Activated T-helper 1 cell treated with anti-CD3 and anti-CD28 coated beads, Interleukin-2, amount 50 U/mL, for 16 hours (primary cell): ENCODE data around the gene CNTNAP5.

Experiments
- DNase-seq, 2 donors: peaks; one replicate each; pipeline ENCODE4 v3.0.0-alpha.2; 2020; ENCODE audit warnings: low read depth in 1 of 2, low spot score in 1 of 2

The CNTNAP5 gene

DNA sequence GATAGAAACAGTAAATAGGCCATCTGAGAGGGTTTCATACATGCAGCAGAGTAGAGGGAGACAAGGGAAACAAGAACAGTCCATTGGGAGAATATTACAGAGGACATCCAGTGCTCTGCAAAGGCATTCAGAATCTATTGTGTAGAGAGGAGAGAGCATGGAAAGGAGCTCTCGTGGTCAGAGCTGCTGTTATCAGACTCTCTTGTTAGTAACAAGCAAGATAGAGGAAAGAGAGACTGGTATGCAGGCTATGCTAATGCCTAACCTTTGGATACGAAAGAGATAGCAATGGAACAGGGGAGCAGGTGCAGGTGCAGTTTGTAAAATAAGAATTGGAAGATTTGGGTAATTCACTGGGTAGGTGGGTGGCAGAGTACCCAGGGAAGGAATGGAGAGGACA is 855.9 kb downstream of the CNTNAP5 start:
- DNase-seq: no peak

DNA sequence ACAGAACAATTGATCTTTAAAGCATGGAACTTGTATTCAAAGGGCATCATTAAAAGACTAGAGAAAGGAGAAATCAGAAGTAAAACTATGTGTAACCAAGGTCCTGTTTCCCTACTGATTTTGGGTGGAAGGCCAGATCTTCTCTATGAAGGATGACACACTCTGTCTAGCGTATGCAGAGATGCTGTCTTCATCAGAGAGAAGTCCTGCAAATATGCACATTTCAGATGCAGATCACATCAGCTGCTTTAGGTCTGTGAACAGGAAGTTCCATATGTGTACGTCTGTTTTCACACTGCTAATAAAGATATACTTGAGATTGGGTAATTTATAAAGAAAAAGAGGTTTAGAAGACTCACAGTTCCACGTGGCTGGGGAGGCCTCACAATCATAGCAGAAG is 857.3 kb downstream of the CNTNAP5 start:
- DNase-seq: no peak

GRCh38 chr2:124883595-124883994 is 858.5 kb downstream of the CNTNAP5 start:
- no peak for DNase-seq

DNA sequence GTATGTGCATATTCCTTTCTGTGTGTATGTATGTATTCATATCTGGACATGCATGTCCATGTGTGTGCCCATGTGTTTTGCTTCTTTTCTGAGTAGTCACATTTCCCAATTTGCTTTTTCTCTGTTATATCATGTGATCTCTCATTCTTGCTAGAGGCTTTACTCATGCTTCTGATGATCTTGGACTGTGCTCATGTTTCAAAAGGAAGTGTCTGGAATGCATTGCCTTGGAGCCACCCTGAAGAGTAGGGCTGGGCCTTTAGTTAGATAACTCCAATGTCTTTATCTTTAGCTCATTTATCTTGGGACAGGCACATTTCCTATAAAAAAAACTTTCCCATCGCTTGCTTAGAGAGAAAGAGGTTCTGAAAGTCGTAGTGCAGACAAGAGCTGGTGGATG is 859.2 kb downstream of the CNTNAP5 start:
- no peak for DNase-seq

- DNase-seq: no peak
Measured at GRCh38 chr2:124886216-124886615, 861.1 kb downstream of the CNTNAP5 start.

DNA sequence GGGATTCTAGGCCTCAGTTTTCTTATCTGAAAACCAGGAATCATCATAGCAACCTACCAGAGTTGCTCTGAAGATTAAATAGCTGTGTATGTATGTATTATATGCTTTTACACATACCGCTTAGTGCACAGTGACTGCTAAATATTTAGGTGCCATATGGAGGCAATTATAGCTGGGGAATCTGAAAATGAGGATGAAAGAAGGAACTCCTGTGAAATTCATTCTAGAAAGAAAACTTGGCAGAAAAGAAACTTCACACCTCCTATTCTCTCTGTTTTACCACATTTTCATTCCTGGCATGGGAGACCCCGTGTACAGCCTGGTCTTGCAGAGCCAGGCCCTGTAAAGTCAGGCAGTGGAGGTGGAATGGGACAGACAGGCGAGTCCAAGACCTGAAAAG is 862.4 kb downstream of the CNTNAP5 start:
- no peak for DNase-seq

DNA sequence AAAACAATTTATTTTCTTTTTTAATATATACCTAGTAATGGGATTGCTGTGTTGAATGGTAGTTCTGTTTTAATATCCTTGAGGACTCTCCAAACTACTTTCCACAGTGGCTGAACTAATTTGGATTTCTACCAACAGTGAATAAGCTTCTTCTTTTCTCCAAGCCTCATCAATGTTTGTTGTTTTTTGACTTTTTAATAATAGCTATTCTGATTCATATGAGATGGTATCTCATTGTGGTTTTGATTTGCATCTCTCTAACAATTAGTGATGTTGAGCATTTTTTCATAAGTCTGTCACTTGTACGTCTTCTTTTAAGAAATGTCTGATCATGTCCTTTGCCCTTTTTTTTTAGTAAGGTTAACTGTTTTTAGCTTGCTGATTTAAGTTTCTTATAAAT is 863.3 kb downstream of the CNTNAP5 start:
- no peak for DNase-seq

DNA sequence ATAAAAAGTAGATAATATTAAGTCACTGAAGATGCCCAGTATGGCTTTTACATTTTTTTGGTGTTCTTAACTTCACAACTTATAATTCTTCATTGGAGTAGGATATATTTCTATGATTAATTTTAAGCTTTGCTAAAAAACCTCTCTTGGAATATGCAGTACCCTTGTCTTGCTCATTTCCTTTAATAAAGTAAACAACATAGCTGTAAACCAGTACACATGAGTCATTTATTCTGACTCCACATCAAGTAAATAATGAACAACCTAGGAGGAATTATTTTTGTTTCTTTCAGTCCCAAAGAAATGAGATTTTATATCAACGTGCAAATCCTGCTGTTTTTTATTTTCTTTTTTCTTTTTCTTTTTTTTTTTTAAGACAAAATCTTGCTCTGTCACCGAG is 869.1 kb downstream of the CNTNAP5 start:
- no peak for DNase-seq

DNA sequence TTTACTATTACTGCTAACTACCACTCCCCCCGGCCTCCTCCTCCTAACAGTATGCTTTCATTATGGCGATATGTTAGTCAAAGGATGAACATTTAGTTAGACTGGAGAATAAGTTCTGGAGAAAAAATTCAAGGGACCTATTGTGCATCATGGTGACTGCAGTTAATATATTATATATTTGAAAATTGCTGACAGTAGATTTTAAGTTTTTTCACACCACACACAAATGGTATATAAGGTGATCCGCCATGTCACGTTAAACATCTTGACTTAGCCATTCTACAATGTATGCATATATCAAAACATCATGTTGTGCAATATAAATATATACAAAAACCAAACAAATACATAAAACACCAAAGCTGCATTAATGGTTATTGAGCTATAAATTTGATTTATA is 873.7 kb downstream of the CNTNAP5 start:
- no peak for DNase-seq

DNA sequence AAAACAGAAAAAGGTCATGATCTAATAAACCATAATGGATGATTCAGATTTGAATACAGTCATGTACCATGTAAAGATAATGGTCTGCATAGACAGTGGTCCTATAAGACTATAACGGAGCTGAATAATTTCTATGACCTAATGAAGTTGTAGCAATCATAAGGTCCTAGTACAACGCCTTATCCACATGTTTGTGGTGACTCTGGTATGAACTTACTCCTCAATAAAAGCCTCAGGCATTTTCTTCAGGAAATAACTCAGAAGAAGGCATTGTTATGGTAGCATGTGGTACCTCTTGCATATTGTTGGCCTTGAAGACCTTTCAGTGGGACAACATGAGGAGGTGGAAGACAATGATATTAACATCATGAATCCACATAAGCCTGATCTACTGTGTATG is 883.3 kb downstream of the CNTNAP5 start:
- no peak for DNase-seq

DNA sequence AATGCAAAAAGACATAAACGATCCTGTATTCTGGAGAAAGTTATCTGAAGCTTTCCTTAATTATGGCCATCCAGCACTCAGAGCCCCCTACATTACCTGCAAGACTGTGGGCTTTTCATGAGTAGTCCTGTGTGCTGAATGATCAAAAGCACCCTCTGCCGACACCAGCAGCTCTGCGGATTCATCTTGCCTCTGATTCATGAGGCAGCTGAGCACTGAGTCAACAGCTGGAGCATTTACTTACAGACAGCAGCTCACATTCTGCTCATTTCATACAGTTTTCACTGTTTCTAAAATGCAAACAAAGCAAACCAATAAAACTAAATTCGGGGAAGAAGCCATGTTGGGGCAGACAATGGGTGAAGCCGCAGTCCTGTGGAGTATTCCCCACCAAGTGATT is 886.5 kb downstream of the CNTNAP5 start:
- no peak for DNase-seq

GRCh38 chr2:124913868-124914267 is 888.8 kb downstream of the CNTNAP5 start:
- no peak for DNase-seq

- DNase-seq: no peak
Measured at GRCh38 chr2:124915567-124915966, 890.5 kb downstream of the CNTNAP5 start.

- DNase-seq: no peak
Measured at GRCh38 chr2:124919296-124919695, 894.2 kb downstream of the CNTNAP5 start.

- no peak for DNase-seq
Measured at GRCh38 chr2:124920448-124920847, 895.4 kb downstream of the CNTNAP5 start.

DNA sequence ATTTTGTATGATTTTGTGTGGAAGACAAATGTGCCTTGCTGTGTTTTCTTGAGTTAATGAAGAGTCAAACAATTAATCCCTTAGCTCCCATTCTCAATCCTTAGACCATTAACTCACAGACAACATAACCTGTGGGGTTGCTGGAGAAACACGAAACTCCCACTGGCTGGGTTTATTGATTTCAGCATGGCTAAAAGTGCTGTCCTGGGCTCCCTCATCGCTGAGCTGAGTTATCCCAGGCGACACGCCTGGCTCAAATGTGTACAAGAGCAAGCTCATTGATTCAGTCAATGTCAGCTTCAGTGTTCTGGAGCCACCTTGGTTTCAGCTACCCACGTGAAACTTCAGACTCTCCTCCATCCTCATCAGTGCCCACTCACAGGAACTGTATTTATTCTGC is 896.1 kb downstream of the CNTNAP5 start:
- no peak for DNase-seq

DNA sequence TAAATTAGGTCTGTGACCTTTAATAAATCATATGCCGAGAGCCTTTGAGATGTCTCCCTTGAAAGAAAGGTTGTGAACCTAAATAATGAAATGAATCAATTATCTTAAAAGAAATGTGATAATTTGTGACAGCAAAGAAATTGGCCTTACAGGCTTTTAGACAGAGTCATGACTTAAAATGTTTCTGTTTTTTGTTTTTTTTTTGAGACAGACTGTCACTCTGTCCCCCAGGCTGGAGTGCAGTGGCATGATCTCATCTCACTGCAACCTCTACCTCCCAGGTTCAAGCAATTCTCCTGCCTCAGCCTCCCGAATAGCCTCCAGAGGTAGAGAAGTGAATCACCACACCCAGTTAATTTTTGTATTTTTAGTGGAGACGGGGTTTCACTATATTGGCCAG is 898.0 kb downstream of the CNTNAP5 start:
- no peak for DNase-seq

DNA sequence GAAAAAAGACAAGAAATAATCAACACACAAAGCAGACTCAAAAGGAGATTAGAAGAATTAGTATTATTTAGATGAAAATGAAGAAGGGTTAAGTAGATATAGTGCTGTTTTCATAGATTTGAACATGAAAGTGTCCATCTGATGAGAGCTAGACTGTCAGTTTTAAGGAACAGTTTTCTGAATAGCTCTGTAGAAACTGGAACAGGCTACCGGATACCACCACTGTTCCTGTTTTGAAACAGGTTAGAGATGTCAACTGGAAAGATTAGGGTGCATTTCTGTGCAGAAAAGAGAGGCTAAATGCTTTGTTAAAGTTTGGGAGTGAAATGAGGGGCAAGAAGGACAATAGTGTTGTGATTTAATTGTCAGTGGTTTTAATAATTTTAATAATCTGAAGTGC is 908.8 kb downstream of the CNTNAP5 start:
- no peak for DNase-seq

DNA sequence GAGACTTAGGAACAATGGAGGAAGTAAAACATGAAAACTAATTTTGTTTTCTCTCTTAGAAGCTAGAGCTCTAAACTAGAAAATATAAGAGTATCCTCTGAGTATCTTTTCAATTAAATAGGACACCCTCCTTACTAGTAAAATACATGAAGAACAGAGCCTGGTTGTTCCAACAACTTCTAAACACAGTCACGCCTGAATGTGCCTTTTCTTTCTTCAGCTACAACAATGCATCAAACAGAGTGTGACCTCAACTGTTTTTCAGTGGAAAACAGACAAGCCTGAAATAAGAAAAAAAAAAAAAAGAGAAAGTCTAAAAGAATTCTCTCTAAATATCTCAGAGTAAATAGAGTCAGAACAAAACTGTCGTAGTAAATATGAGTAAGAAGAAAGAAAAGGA is 928.8 kb downstream of the CNTNAP5 start:
- no peak for DNase-seq

GRCh38 chr2:124959581-124959980 is 934.5 kb downstream of the CNTNAP5 start:
- DNase-seq: no peak

DNA sequence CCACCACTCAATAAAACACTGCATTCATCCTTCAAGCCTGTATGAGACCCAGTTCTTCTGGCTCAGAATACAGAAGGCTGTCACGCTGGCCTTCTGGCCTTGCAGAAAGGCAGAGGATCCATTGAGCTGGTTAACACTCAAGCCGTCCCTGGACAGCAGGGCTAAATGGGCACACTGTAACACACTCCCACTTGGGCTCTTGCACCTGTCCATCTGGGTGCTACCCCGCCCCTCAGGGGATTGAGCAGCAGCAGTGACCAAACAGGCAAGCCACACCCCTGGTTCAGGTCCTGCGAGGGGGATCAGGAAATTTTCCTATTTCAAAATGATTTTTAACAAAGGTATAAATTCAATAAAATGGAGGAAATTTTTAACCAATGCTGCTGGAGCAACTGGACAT is 936.0 kb downstream of the CNTNAP5 start:
- no peak for DNase-seq
